Astrocyte of the cerebellum (primary cell): ENCODE measurements around the gene COA6.

Experiments used
- DNase-seq: peaks from one replicate; pipeline ENCODE4 v3.0.0-alpha.2; 2011; ENCODE audit warnings: low read depth
- H3K4me3 ChIP-seq: 2 replicates; pipeline ENCODE4 v1.5.1; 2011; ENCODE audit warnings: mild to moderate bottlenecking, low read depth, low read length, moderate library complexity
- CTCF ChIP-seq: IDR thresholded peaks from 2 replicates; pipeline ENCODE4 v1.5.1; 2012; ENCODE audit warnings: low read length, low read depth, moderate library complexity, mild to moderate bottlenecking; ENCODE audit errors: missing control alignments
- in situ Hi-C: cut with HindIII; loops from 2 replicates; pipeline ENCODE4 v1.10.0; 2017; ENCODE audit warnings: low sequenced_read_pairs

The COA6 gene

DNA sequence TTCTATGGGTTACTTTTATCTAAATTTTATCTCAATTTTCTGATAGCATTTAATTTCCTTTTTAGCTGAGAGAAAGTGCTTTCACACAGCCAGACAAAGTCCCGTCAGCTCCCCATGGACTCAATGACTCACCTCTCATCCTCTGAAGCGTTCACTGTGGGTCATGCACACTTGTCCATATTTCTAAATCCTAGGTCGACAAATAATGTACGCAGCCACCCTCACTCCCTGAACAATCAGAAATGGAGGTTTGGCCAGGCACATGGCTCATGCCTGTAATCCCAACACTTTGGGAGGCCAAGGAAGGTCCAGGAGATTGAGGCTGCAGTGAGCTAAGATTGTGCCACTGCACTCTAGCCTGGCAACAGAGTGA is 42.4 kb upstream of the COA6 start:
- no peak for TF ChIP-seq CTCF
- in situ Hi-C loops: no loop called here
- no peak overlapping the region for H3K4me3 ChIP-seq

DNA sequence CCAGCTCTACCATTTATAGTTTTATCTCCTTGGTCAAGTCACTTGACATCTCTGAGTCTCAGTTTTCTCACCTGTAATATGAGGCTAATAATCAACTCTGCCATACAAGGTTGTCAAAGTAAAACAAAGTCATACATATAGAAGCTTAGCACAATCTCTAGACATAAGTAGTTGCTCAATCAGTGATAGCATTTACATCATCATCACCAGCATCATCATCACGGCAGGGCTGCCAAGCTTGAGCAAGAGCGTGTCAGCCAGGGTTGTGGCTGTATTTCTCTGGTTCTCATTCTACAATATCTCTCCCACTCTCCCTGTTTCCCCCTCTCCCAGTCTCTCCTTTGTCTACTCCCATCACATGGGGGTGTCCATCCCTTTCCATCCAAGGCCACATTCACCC is 41.7 kb upstream of the COA6 start:
- TF ChIP-seq CTCF: no peak
- no peak overlapping the region for H3K4me3 ChIP-seq
- in situ Hi-C loops: no loop called here
- DNase-seq: no peak

More for the DNA sequence above, 42.4 kb upstream of the COA6 start:
- DNase-seq: no peak

GRCh38 chr1:234336359-234336758 is 36.9 kb upstream of the COA6 start:
- DNase-seq: no peak
- in situ Hi-C loops: no loop called here
- H3K4me3 ChIP-seq: no peak overlapping the region
- TF ChIP-seq CTCF: no peak

DNA sequence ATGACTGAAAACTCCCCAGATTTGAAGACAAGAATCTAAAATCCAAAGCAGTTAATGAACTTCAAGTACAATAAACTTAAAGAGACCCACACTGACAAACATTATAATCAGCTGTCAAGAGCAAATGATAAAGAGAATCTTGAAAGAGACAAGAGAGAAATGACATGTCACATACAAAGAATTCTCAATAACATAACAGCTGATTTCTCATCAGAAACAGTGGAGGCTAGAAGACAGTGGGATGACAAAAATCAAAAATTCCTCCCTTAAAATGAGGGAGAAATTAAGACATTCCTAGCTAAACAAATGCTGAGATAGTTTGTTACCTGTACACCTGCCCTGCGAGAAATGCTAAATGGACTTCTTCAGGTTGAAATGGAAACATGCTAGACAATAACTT is 36.0 kb upstream of the COA6 start:
- in situ Hi-C loops: no loop called here

DNA sequence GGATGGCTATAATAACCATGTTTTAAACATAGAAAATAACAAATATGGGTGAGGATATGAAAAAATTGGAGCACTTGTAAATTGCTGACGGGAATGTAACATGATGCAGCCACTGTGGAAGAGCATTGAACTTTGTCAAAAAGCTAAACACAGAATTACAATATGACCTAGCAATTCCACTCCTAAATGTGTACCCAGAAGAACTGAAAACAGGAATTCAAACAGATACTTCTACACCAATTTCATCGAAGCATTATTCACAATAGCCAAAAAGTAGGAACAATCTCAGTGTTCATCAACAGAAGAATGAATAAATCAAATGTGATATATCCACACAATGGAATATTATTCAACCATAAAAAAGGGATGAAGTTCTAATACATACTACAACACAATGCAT is 32.7 kb upstream of the COA6 start:
- no peak for DNase-seq
- in situ Hi-C loops: no loop called here
- no peak for TF ChIP-seq CTCF
- no peak overlapping the region for H3K4me3 ChIP-seq

More for the DNA sequence above, 36.0 kb upstream of the COA6 start:
- TF ChIP-seq CTCF: no peak
- DNase-seq: no peak
- H3K4me3 ChIP-seq: no peak overlapping the region

- in situ Hi-C loops: no loop called here
- DNase-seq: no peak
- TF ChIP-seq CTCF: no peak
- H3K4me3 ChIP-seq: no peak overlapping the region
These were observed 30.5 kb upstream of the COA6 start for GRCh38 chr1:234342774-234343173.

DNA sequence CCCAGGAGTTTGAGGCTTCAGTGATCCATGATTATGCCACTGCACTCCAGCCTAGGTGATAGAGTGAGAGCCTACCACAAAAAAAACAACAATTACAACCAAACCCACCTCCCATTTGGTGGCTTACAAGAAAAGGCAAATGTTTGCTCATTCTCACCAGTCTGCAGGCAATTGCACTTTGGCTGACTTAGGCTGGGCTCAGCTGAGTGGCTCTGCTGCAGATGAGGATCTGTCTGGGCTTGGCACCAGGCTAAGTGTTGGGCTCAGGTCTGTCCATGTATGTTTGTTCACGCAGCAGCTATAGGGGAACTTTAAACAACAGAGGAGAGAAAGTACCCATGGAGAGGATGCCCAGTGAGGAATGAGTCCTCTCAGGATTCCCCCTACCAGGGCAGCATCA is 28.0 kb upstream of the COA6 start:
- H3K4me3 ChIP-seq: no peak overlapping the region
- no peak for DNase-seq
- no peak for TF ChIP-seq CTCF
- in situ Hi-C loops: no loop called here
